Rectal smooth muscle tissue (tissue), 1 donor: ENCODE data around the gene PRG3.

Experiments used
- H3K27ac ChIP-seq: one replicate; pipeline ENCODE4 v1.7.0; 2013; ENCODE audit warnings: low read depth, low read length, inconsistent platforms
- H3K27me3 ChIP-seq: one replicate; pipeline ENCODE4 v1.7.0; 2013; ENCODE audit warnings: low read length; ENCODE audit not compliant: control insufficient read depth, insufficient read depth
- H3K36me3 ChIP-seq: one replicate; pipeline ENCODE4 v1.7.0; 2013; ENCODE audit warnings: low read length; ENCODE audit not compliant: control insufficient read depth, insufficient read depth
- H3K4me1 ChIP-seq: one replicate; pipeline ENCODE4 v1.7.0; 2013; ENCODE audit warnings: low read length; ENCODE audit not compliant: control insufficient read depth, insufficient read depth
- H3K4me3 ChIP-seq: one replicate; pipeline ENCODE4 v1.7.0; 2013; ENCODE audit warnings: low read length
- H3K9ac ChIP-seq: one replicate; pipeline ENCODE4 v1.7.0; 2013; ENCODE audit warnings: low read length

Gene PRG3

GRCh38 chr11:57336111-57336666 is 44.8 kb downstream of the PRG3 start:
- H3K4me3 ChIP-seq = peak overlapping the region; percentile 52
- peaks cover 20% of the 10 kb centered on the region for H3K36me3 ChIP-seq
- H3K27me3 ChIP-seq = no peaks in the 10 kb centered on the region
- H3K27ac ChIP-seq = peak overlapping the region; percentile 79
- H3K4me1 ChIP-seq = peaks cover 7% of the 10 kb centered on the region
- peak overlapping the region; percentile 2 for H3K9ac ChIP-seq

DNA sequence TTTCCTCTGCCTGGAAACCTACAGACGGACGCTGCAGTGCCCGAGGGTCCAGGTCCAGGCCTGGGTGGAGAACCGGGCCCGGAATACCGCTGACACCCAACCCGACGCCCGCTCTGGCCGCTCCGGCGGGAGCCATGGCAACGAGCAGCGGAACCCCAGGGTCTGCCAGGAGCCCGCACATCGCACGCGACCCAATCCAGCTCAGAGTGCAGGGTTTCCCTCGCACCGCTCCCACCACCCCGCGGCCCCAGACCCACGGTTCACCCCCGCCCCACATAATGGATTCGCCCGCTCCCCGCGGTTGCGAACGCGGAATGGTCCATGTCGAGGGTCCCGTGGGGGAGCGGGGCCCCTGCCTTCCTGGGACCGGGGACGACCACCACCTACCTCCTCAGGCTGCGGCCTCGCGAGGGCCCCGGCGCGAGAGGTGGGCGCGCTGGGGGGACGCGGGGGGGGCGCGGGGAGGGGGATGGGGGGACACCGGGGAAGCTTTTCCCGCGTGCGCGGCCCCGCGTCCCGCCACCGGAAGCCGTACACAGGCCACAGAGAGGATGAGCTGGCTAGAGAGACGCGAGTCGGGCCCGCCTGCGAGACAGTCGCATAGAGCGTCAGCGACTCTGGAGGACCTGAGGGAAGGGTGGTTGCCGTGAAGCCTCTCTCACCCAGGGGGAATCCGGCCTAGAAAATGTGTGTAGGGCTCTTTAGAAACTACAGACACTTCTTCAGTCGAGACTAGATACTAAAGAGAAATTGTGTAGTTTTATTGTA is 45.4 kb downstream of the PRG3 start, which contains the start of gene SSRP1:
TSS of gene SSRP1 (minus strand) at position 550 of the 768 bp plus-strand sequence. CDS start 771 bp downstream, outside the sequence.
- H3K4me1 ChIP-seq = peaks cover 7% of the 10 kb centered on the region
- H3K27me3 ChIP-seq = no peaks in the 10 kb centered on the region
- peak within 1 kb of the TSS; percentile 79 for H3K27ac ChIP-seq
- H3K4me3 ChIP-seq = peak within 1 kb of the TSS; percentile 85
- peaks cover 26% of the 10 kb centered on the region for H3K36me3 ChIP-seq
- H3K9ac ChIP-seq = peak within 1 kb of the TSS; percentile 38

- Histone ChIP-seq H3K27me3 (no peaks in the 10 kb centered on the region), H3K36me3 (peaks cover 31% of the 10 kb centered on the region), H3K4me3 (peak overlapping the region; percentile 85), H3K4me1 (peaks cover 7% of the 10 kb centered on the region), H3K27ac (peak overlapping the region; percentile 79), H3K9ac (peak overlapping the region; percentile 38)
These were observed 46.0 kb downstream of the PRG3 start for GRCh38 chr11:57335023-57335342.

GRCh38 chr11:57332694-57333440 is 48.1 kb downstream of the PRG3 start:
- Histone ChIP-seq H3K4me3 (no peak overlapping the region), H3K27ac (no peak overlapping the region), H3K27me3 (no peaks in the 10 kb centered on the region), H3K36me3 (peaks cover 41% of the 10 kb centered on the region), H3K4me1 (peaks cover 7% of the 10 kb centered on the region), H3K9ac (no peak overlapping the region)

DNA sequence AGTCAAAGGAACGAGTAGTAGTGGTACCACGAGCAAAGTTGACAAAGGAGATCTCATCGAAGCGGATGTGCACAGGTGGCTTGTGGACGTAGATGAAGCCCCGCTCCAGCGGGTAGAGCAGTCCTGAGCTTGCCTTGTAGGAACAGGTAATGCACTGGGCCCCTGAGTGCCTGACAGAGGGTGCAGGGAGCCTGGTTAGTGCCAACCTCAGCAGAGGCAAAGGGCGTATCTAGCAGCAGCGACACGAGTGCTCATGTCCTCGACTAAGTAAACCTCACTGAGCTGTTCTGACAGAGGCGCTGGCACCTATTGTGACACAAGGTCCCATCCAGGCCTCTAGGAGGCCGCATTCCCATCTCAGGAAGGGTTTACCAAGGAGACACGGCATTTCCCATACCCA is 49.2 kb downstream of the PRG3 start:
- H3K9ac ChIP-seq = no peak overlapping the region
- no peaks in the 10 kb centered on the region for H3K27me3 ChIP-seq
- peaks cover 47% of the 10 kb centered on the region for H3K36me3 ChIP-seq
- no peak overlapping the region for H3K27ac ChIP-seq
- H3K4me3 ChIP-seq = no peak overlapping the region
- H3K4me1 ChIP-seq = peaks cover 7% of the 10 kb centered on the region

GRCh38 chr11:57330029-57330428 is 50.9 kb downstream of the PRG3 start:
- H3K36me3 ChIP-seq = peaks cover 47% of the 10 kb centered on the region
- no peak overlapping the region for H3K4me3 ChIP-seq
- no peak overlapping the region for H3K27ac ChIP-seq
- H3K27me3 ChIP-seq = no peaks in the 10 kb centered on the region
- H3K4me1 ChIP-seq = peaks cover 13% of the 10 kb centered on the region
- no peak overlapping the region for H3K9ac ChIP-seq

GRCh38 chr11:57327721-57328120 is 53.2 kb downstream of the PRG3 start:
- Histone ChIP-seq H3K9ac (no peak overlapping the region), H3K27ac (no peak overlapping the region), H3K27me3 (no peaks in the 10 kb centered on the region), H3K4me3 (no peak overlapping the region), H3K4me1 (peaks cover 13% of the 10 kb centered on the region), H3K36me3 (peaks cover 42% of the 10 kb centered on the region)
